ENCODE measurements around the gene ELP5.

- TF ChIP-seq CTCF (conservative IDR thresholded peaks at IDR 0.05 in 1 of 2, IDR thresholded peaks at IDR 0.05 in 1 of 2; ENCODE audit: low read depth in 1 of 2, low read length in 2 of 2): no peak
- TF ChIP-seq EZH2 (IDR thresholded peaks at IDR 0.05; ENCODE audit: low read length, missing control alignments): no peak
Observed at GRCh38 chr17:7295230-7296180, 43.5 kb downstream of the ELP5 start.

All from fibroblast of lung (primary cell).